Stimulated activated CD4-positive, alpha-beta T cell treated with anti-CD3 and anti-CD28 coated beads, Interleukin-2, amount 100 ng/mL, for 4 hours (primary cell): ENCODE results near the gene CARS1.

ENCODE experiments used
- DNase-seq: peaks from one replicate; pipeline ENCODE4 v3.0.0-alpha.2; 2020; ENCODE audit warnings: low read depth

CARS1 gene

DNA sequence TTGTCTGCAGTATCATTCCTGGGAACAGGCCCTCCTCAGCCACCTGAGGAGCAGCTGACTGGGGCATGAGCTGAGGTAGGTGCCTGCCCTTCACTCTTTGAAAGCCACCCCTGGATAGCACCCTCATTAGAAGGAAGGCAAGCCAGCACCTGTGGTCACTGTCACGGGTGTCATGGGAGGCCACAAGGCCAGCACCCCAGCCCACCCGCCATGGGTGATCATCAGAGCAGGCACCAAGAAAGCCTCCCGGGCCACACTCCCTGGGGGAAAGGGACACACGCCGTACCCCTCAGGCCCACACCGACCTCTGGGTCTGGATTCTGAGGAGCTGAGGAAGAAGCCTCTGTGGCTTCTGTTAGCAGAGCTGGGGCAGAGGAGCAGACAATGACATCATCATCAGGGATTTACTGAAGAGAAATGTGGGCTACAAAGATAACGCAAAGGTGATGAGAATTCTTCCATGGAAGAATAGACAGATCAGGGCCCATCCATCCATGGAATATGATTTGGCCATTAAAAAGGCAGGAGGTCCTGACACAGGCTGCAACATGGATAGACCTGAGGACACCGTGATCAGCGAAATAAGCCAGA is 48.4 kb downstream of the CARS1 start:
- DNase-seq, result no peak

GRCh38 chr11:3007404-3008010 is 49.7 kb downstream of the CARS1 start:
- DNase-seq, result no peak

GRCh38 chr11:3006505-3007260 is 50.5 kb downstream of the CARS1 start:
- no peak for DNase-seq

GRCh38 chr11:3004481-3004880 is 52.7 kb downstream of the CARS1 start:
- no peak for DNase-seq

- DNase-seq, result no peak
Observed at GRCh38 chr11:3003396-3004231, 53.6 kb downstream of the CARS1 start.

GRCh38 chr11:3002871-3003270 is 54.4 kb downstream of the CARS1 start:
- DNase-seq, result no peak

DNA sequence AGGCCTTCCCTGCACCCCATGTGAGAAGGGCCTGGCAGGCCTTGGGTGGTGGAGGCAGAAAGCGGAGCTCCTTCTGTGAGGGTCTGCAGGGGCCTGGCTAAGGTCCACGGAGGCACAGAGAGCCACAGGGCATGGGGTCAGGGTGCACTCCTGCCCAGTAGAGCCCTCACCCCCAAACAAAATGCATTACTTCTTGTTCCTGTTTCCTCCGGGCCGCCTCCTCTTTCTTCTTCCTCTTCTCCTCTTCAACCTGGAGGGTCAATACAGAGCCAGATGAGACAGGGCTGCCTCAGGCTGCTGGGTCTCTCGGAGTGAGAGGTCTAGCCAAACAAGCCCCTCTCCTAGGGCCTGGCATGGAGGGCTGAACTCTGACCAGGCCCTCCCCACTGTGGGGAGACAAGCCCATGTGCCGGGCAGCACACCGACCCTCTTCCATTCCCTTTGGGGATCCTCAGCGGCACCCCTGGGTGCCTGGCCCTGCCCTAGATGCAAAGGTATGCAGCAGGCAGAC is 54.8 kb downstream of the CARS1 start:
- DNase-seq, result no peak

GRCh38 chr11:3001496-3001895 is 55.7 kb downstream of the CARS1 start:
- DNase-seq, result no peak

GRCh38 chr11:3000032-3000961 is 56.9 kb downstream of the CARS1 start:
- no peak for DNase-seq

DNA sequence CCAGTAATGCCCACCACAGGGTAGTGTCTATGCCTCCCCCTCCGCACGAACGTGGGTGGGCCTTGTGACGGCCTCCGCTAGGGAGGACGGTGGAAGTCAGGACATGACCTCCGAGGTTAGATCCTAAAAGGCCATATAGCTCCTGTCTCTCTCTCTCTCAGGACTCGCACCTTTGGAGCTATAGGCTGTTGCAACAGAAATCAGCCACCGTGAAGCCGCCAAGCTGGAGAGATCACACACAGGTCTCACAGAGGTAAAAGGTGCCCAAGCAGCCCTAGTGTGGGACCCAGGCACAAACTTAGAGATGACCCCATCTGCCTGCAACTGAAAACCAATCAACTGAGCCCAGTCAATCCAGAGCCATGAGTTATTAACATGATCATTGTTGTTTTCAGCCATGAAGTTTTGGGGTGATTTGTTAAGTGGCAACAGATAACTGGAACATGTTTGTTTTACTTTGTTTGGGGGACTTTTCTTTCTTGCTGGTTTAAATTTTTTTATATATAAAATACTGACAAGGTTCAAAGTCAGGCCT is 57.7 kb downstream of the CARS1 start:
- DNase-seq, result no peak

GRCh38 chr11:2998073-2998850 is 59.0 kb downstream of the CARS1 start:
- no peak for DNase-seq

DNA sequence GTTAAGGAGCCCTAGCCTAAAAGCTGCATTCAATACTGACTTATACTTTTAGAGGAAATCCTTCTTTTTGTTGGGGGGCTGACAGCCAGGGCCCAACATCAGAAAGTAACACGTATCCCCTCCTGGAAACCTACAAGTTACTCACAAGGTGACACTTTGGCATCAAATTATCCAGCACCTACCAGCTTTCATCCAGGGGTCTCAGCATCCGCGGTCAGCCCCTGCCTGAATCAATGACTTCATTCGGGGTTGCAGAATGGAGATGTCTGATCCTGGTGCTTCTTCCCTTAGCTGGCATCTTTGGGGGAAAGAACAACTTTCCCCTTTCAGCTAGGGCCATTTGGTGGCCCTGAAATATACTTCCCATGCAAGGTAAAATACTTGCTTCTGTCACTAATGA is 59.8 kb downstream of the CARS1 start:
- DNase-seq, result no peak

- no peak for DNase-seq
Observed at GRCh38 chr11:2996976-2997375, 60.2 kb downstream of the CARS1 start.

DNA sequence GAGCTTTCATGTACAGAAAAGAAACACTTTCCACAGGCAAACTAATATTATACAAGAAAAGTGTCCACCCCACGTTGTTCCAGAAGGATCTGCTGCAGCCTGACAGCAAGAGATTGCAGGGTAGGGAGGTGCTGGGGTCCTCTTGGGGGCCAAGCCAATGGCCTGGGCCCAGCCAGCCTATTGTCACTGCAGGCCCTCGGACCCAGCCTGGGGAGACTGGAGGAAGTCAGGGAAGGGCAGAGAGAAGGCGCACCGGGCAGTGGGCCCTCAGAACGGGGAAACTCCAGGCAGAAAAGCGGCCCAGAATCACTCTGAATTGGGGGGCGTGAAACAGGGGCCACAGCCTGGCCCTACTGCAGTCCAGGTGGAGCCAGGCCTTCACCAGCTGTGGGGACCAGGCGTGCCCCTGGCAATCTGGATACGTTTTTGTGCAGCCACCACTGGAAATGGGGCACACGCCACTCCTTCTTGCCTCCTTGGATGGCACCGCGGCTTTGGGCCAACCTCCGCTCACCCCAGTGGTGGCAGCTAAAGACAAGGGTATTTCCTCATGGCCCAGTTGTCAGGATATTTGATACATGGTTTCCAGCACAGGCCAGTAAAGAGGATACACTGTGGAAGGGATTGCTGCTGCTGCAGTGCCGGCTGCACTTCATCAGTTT is 61.2 kb downstream of the CARS1 start:
- DNase-seq, result no peak

DNA sequence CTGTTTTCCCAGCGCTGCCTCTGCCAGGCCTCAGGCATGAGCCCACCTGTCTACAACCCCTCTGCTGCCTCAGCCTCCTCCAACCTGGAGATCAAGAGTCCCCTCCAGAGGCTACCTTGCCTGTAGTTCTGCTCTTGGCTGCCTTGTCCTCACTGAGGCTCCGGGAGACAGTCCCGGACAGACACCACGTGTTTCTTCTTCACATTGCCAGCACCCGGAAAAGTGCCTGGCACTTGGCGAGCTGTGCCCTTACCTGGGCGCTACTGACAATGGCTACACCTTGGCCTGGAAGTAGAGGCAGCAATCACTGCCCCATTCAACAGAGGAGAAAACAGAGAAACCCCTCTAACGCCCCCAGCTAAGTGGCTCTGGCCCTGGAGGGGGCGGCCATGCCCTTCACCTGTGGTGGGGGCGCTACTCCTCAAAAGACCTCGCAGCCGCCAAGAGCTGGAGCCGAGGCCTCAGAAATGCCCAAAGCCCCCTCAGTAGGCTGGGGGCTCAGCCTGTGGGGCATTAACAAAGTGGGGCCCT is 62.1 kb downstream of the CARS1 start:
- DNase-seq, result no peak

GRCh38 chr11:2994336-2994730 is 62.9 kb downstream of the CARS1 start:
- no peak for DNase-seq

GRCh38 chr11:2992997-2993325 is 64.3 kb downstream of the CARS1 start:
- DNase-seq, result no peak

GRCh38 chr11:2992234-2992996 is 64.8 kb downstream of the CARS1 start, which contains the start of gene NAP1L4:
TSS of gene NAP1L4 (minus strand) at chr11:2992329. CDS start at chr11:2979220, 13,109 bp downstream.
- peak; percentile 94 for DNase-seq
